GM12875 (cell line): ENCODE data around the gene ZNF337.
"Not testable (repeated sequence)": the region's sequence is repeated elsewhere in the genome, so short reads cannot be mapped to it uniquely, and the experiment has no call there.

ENCODE experiments used
- H3K4me3 ChIP-seq: one replicate; pipeline ENCODE4 v1.5.1; 2011; ENCODE audit warnings: low read depth, low read length, control low read depth
- TF ChIP-seq, protein P1 (sequence below): IDR thresholded peaks from 2 replicates; pipeline ENCODE4 v1.5.1; 2011; ENCODE audit warnings: low read depth, mild to moderate bottlenecking, control low read depth, inconsistent platforms, low read length, moderate library complexity, borderline replicate concordance; ENCODE audit not compliant: insufficient read depth

The ZNF337 gene

DNA sequence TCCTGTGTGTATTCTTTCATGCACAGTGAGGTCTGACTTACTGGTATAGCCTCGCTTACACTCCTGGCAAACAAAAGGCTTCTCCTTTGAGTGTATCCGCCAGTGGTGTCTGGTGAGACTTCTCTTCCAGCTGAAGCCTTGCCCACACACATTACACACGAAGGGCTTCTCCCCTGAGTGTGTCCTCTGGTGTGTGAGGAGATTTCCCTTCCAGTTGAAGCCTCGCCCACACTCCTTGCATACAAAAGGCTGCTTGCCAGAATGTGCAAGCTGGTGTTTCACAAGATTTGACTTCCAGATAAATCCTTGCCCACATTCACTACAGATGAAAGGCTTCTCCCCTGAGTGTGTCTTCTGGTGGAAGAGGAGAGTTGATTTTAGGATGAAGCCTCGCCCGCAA is 21.5 kb downstream of the ZNF337 start:
- TF ChIP-seq, protein P1, sequence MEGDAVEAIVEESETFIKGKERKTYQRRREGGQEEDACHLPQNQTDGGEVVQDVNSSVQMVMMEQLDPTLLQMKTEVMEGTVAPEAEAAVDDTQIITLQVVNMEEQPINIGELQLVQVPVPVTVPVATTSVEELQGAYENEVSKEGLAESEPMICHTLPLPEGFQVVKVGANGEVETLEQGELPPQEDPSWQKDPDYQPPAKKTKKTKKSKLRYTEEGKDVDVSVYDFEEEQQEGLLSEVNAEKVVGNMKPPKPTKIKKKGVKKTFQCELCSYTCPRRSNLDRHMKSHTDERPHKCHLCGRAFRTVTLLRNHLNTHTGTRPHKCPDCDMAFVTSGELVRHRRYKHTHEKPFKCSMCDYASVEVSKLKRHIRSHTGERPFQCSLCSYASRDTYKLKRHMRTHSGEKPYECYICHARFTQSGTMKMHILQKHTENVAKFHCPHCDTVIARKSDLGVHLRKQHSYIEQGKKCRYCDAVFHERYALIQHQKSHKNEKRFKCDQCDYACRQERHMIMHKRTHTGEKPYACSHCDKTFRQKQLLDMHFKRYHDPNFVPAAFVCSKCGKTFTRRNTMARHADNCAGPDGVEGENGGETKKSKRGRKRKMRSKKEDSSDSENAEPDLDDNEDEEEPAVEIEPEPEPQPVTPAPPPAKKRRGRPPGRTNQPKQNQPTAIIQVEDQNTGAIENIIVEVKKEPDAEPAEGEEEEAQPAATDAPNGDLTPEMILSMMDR, result no peak
- H3K4me3 ChIP-seq, result no peak overlapping the region

DNA sequence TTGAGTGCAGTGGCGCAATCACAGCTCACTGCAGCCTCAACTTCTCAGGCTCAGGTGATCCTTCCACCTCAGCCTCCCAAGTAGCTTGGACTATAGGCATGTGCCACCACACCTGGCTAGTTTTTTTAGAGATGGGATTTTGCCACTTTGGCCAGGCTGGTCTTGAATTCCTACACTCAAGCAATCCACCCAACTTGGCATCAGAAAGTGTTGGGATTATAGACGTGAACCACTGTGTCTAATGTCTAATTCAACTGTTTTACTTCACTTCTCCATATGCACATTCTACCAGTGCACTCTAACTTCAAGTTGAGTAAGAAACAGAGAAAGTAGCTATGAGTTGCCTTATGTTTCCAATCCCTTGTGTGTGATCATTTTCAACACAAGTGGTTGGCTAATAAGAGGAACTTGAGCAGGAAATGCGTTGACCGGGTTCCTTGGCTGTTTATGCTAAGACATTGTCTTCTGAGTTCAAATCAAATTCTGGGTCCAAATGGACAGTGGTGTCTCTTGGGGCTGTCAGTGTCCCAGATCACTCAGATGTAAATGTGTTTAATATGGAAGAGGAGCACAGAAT is 23.9 kb downstream of the ZNF337 start:
- H3K4me3 ChIP-seq, result no peak overlapping the region
- TF ChIP-seq, protein P1, result no peak

DNA sequence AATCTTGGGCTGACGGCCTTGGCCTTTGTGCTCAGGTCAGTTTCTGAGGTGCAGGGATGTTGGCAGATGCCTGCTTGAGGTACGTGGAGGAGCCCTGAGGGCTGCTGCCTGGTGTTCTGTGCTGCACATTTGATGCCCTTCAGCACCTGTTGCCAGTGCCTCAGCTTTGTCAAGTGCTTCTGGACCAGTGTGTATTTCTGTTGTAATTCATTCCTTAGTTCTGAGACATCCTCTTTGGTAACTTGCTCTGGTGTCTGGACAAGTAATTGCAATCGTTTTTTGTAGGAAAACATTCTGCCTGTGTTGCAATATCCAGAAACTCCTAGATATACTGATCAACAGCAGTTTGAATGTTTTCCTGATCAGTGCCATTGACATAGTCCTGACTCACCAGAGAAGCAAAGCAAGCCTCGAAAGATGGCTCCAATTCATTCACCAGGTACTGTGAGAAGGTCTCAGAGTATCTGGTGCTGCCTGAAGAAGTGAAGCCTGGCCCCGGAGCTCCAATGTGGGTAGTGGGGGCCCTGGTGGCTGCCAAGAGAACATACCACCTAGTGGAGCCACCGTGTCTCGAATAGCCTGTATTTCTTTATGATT is 26.7 kb downstream of the ZNF337 start:
- TF ChIP-seq, protein P1, result no peak
- H3K4me3 ChIP-seq, result no peak overlapping the region

DNA sequence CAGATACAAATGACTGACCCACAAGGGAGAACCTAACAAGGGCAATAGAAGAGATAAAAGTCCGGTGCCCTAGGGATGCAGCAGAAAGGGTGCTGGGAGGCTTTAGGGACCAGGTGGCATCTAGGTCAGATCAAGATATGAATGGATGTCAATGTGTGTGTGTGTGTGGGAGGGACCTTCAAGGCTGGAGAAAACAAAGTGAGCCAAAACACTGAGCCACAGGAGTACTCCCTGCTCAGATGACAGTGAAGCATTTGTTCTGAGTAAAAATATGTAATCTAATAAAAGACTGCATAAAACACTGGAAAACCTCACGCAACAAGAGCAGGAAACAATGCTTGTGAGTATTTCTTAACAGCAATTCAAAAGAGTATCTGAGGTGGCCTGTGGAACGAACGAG is 28.2 kb downstream of the ZNF337 start:
- TF ChIP-seq, protein P1, result no peak
- no peak overlapping the region for H3K4me3 ChIP-seq

DNA sequence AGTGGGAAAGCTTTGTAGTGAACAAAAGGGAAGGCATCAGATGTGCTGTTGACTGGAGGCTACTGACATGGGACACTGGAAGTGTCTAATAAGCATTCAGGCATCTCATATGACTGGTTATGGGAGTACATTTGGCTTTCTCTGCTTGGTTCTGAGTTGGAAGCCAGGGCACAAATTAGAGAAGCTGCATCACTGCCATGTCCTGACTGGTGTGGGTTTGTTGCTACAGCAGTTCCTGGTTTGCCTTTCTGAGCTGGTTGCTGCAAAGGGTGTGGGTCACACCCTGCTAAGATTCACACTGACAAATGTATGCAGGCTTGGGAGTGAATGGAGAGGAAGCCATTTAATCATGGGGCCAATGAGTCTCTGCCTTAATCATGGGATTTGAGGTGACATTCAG is 36.7 kb downstream of the ZNF337 start:
- no peak overlapping the region for H3K4me3 ChIP-seq
- TF ChIP-seq, protein P1, result no peak

DNA sequence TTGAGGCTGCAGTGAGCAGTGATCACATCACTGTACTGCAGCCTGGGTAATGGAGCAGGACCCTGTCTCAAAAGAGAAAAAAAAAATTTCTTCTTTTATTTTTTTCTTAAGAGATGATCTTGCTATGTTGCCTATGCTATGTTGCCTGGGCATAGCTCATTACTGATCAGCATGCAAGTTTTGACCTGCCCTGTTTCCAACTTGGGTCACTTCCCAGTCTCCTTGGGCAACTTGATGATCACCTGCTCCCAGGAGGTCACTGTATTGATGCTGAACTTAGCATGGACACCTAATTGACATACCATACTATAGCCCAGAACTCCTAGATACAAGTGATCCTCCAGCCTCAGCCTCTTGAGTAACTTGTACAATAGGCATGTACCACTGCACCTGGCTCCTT is 42.2 kb downstream of the ZNF337 start:
- H3K4me3 ChIP-seq, result no peak overlapping the region
- TF ChIP-seq, protein P1, result no peak

DNA sequence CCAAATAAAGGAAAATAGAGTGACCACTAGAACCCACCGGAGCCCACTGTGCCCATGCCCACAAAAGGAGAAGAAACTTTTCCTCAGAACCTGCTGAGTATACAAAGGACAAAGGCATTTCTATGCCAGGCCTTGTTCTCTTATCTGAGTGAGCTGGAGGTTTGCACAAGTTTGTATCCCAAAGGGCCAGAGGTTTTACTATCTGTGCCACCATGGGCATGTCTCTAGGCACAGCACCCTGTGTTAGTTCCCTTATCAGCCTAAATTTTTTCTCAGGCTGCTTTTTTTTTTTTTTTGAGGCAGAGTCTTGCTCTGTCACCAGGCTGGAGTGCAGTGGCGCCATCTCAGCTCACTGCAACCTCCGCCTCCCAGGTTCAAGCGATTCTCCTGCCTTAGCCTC is 43.8 kb downstream of the ZNF337 start:
- H3K4me3 ChIP-seq, result not testable (repeated sequence)
